Right lobe of liver (tissue), 6 donors: Measurements from ENCODE around the gene DNM3. TPM values are rescaled to one million over a fixed set of nuclear protein-coding genes. Genes with fewer than 3 reads are reported as not detected.

ENCODE experiments used
- ATAC-seq, 4 donors: fragments of 200-7000 bp; cut with Tn5 transposase; one replicate each; pipeline ENCODE4 v1.9.1; 2020; ENCODE audit warnings: mild to moderate bottlenecking in 4 of 4, moderate library complexity in 4 of 4
- DNase-seq, 3 donors: peaks; one replicate each; pipeline ENCODE4 v3.0.0-alpha.2; 2020
- H3K27ac ChIP-seq, 3 donors: fragments of 200-600 bp; one replicate each; pipeline ENCODE4 v1.8.0; 2022
- H3K27me3 ChIP-seq, 2 donors: fragments of 200-600 bp; one replicate each; pipeline ENCODE4 v1.8.0; 2022
- H3K36me3 ChIP-seq, 4 donors: fragments of 200-600 bp; sonication (generic) in 1 of 4; one replicate each; pipeline versions ENCODE4 v1.5.1 to v1.8.0; 2017 to 2022; ENCODE audit warnings: control low read depth in 1 of 4
- H3K4me1 ChIP-seq, 4 donors: fragments of 200-600 bp; sonication (generic) in 1 of 4; one replicate each; pipeline versions ENCODE4 v1.5.1 to v1.8.0; 2017 to 2022; ENCODE audit warnings: control low read depth in 1 of 4
- H3K4me3 ChIP-seq, 3 donors: fragments of 200-600 bp; one replicate each; pipeline ENCODE4 v1.8.0; 2022
- H3K9me3 ChIP-seq, 4 donors: fragments of 200-600 bp; sonication (generic) in 1 of 4; one replicate each; pipeline versions ENCODE4 v1.5.1 to v1.8.0; 2017 to 2022; ENCODE audit warnings: control low read depth in 1 of 4
- POLR2A ChIP-seq: fragments of 450-650 bp; IDR thresholded peaks from one replicate; pipeline ENCODE4 v1.6.1; 2017; ENCODE audit warnings: antibody characterized with exemption, mild to moderate bottlenecking
- WGBS: methylation state at CpG from one replicate; pipeline ENCODE4 v1.1.6; 2018; ENCODE audit warnings: low coverage, low lambda C conversion rate; ENCODE audit not compliant: insufficient coverage; ENCODE audit errors: missing lambda C conversion rate; 5-methylcytosine and 5-hydroxymethylcytosine counted together
- intact Hi-C, 2 donors: fragments of 100-400 bp; cut with DNase I; formaldehyde crosslinking; loops; one replicate each; pipeline versions ENCODE4 v1.11.2 to v1.14.1; 2022
- microRNA counts: library from miRNA; unstranded; fragments of <30 nt; microRNA quantifications from one replicate; lab custom pipeline; 2016
- microRNA-seq, 2 donors: library from miRNA; unstranded; fragments of <30 nt; microRNA quantifications; one replicate each; pipeline ENCODE4, GENCODE V29; 2019 to 2020
- small RNA-seq, 2 experiments: library from RNA; depleted of rRNA; stranded (forward); fragments of <200 nt; gene quantifications; one replicate each; pipeline ENCODE3, GENCODE V24; 2016
- total RNA-seq, 6 experiments: library from RNA; depleted of rRNA in 2 of 6; stranded (reverse); fragments of >200 nt in 2 of 6; fragmentation: NEBNext Ultra II Directional in 3 of 6; extraction: Animal tissue kit (Norgen Biotek cat#: 25700) in 3 of 6; gene quantifications; one replicate each; pipeline versions ENCODE4 v1.1.0 to v1.2.4, GENCODE V29; 2016 to 2023
- TF ChIP-seq, protein P1 (sequence below), 4 donors: fragments of 200-600 bp in 3 of 4; fragments of 450-650 bp in 1 of 4; IDR thresholded peaks; one replicate each; pipeline versions ENCODE4 v1.5.1 to v1.8.0; 2016 to 2022; ENCODE audit warnings: antibody characterized with exemption in 4 of 4, mild to moderate bottlenecking in 2 of 4
- donor health status: DM: no; HTN: yes; CAD: no.
- donor health status: DM: no; HTN: no; CAD: no.
- donor health status: DM: no; HTN: no; CAD: no.
- donor health status: DM: no; HTN: yes; CAD: no.
- donor health status: DM: no; HTN: yes; CAD: no.

Gene DNM3
- total RNA-seq, 6 experiments from 2014 or later: 0.29 to 0.92 (median 0.43) TPM

DNA sequence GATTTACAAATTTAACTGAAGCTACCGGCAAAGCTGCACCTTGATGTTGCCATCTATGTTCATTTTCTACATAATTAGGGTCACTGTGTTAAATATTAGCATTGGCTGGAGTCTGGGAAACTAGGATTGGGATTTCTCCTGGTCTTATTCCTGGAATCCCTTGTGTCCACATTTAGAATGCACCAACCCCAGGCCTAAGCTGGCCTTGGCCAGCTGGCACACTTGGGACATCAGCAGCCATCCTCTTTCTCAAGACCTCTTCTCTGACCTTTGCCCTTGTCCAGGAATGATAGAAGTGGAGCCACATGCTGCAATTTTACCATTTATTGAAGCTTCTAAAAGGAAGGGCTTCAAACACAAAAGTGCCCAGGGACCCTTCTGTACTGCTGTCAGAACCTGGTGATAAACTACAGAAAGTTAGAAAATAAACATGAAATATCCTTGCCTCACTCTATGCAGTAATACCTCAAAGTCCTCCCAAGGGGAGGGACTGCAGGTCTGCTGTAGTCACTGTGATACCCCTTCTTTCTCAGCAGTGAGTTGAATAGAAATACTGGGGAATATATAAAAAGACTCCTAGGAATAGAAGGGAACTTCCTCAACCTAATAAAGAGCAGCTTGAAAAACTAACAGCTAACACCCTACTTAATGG, 616.3 kb downstream of the DNM3 start:
- no peaks in the 10 kb centered on the region for H3K36me3 ChIP-seq
- 86% methylated on average over 1 of the region's 1 CpG for WGBS
- ATAC-seq: peak in 3 of 4 donors; percentile 40 to 81 (median 46)
- H3K27me3 ChIP-seq: no peaks in the 10 kb centered on the region
- no peaks in the 10 kb centered on the region for H3K9me3 ChIP-seq
- H3K4me1 ChIP-seq: peaks cover 0 to 13% (median 2%) of the 10 kb centered on the region in 4 donors
- TF ChIP-seq, protein P1, sequence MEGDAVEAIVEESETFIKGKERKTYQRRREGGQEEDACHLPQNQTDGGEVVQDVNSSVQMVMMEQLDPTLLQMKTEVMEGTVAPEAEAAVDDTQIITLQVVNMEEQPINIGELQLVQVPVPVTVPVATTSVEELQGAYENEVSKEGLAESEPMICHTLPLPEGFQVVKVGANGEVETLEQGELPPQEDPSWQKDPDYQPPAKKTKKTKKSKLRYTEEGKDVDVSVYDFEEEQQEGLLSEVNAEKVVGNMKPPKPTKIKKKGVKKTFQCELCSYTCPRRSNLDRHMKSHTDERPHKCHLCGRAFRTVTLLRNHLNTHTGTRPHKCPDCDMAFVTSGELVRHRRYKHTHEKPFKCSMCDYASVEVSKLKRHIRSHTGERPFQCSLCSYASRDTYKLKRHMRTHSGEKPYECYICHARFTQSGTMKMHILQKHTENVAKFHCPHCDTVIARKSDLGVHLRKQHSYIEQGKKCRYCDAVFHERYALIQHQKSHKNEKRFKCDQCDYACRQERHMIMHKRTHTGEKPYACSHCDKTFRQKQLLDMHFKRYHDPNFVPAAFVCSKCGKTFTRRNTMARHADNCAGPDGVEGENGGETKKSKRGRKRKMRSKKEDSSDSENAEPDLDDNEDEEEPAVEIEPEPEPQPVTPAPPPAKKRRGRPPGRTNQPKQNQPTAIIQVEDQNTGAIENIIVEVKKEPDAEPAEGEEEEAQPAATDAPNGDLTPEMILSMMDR (IDR thresholded peaks at IDR 0.05): no peak
- TF ChIP-seq POLR2A: no peak
- H3K4me3 ChIP-seq: no peak overlapping the region
- H3K27ac ChIP-seq: no peak overlapping the region
- intact Hi-C loops: loop anchor here in 1 of 2 donors (10.0 kb wide), 1 partner anchor 257 kb away; no protein-coding TSS in a partner anchor
- no peak for DNase-seq

DNA sequence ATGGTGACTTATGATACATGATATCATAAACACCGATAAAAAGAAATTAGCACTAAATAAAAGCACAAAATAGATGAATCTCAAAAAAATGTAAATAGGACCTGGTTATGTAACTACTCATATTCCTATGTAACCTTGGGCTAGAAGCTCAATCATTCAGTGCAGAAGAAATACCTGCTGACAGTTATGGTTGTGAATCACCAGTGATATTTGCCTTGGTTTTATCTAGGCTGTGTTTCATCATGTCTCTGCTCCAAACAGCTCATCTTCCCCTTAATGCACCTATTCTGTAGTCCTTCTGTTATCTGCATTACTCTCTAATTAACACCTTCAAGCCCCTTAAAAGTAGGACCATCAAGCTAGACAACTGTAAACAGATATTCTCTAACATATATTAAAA, 618.9 kb downstream of the DNM3 start:
- intact Hi-C loops: no loop called here
- Histone ChIP-seq H3K27ac (no peak overlapping the region), H3K4me1 (peaks cover 0 to 9% (median 0%) of the 10 kb centered on the region in 4 donors), H3K9me3 (no peaks in the 10 kb centered on the region), H3K36me3 (no peaks in the 10 kb centered on the region), H3K4me3 (no peak overlapping the region), H3K27me3 (no peaks in the 10 kb centered on the region)
- 90% methylated on average over 1 of the region's 1 CpG for WGBS
- DNase-seq (no peak), ATAC-seq (peak in 1 of 4 donors; percentile 48)
- no peak for TF ChIP-seq POLR2A
- TF ChIP-seq, protein P1 (IDR thresholded peaks at IDR 0.05): no peak

DNA sequence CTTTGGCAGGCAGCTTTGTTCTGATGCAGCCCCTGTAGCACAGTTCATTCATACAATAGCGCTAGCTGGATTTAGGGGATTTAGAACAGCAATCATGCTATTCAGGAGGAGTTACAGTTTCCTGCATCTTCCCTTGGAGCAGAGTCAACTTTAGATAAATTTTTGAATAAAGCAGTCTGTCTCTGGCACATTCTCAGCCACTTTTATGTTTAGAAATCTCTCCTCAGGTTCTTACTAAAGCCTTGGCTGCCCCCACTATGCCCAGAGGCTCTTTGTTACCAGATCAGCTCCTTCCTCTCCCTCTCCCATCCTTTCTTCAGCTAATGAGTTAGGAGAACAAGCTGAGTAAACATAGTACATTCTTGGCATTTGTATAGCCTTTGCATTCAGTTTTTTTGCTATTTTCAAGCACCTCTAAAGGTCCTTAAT, 619.6 kb downstream of the DNM3 start:
- ATAC-seq (no peak), DNase-seq (no peak)
- TF ChIP-seq, protein P1 (IDR thresholded peaks at IDR 0.05): no peak
- TF ChIP-seq POLR2A: no peak
- Histone ChIP-seq H3K4me1 (peaks cover 0 to 9% (median 0%) of the 10 kb centered on the region in 4 donors), H3K27ac (no peak overlapping the region), H3K4me3 (no peak overlapping the region), H3K36me3 (no peaks in the 10 kb centered on the region), H3K27me3 (no peaks in the 10 kb centered on the region), H3K9me3 (no peaks in the 10 kb centered on the region)
- intact Hi-C loops: no loop called here
- WGBS: 90% methylated on average over 1 of the region's 1 CpG

MicroRNA genes within 50 kb of the gene (microRNA counts, 767-probe panel; counts per million panel counts)
- microRNA hsa-miR-199a-3p+hsa-miR-199b-3p (lab: Ali Mortazavi, UCI) (14,384 counts per million, percentile 92 among the panel's probes with 10 or more counts), microRNA hsa-miR-199a-5p (lab: Ali Mortazavi, UCI) (9,247 counts per million, percentile 48 among the panel's probes with 10 or more counts), microRNA hsa-miR-214-3p (lab: Ali Mortazavi, UCI) (4,795 counts per million, percentile 11 among the panel's probes with 10 or more counts)

Small RNAs within 50 kb of the gene (microRNA-seq; reads per million reads assigned to microRNA genes)
- gene MIR199A2 (27.1 to 38.7 reads per million in 2 donors), gene MIR3120 (0 reads per million in 2 donors)

Small RNAs within 50 kb of the gene (small RNA-seq; reads per million reads assigned to genes)
- gene MIR199A2 (0.68 to 1.0 reads per million in 2 experiments), gene RNU6-157P (0 reads per million in 2 experiments)

Other genes with a start within 250 kb of the DNM3 start
- gene MYOCOS, start 219.3 kb upstream of the DNM3 start, total RNA-seq: not detected
- gene MYOC, start 188.8 kb upstream of the DNM3 start, total RNA-seq: not detected
- 1 to 10 TPM; 3.9 to 7.9 (median 6.0) TPM for gene VAMP4, start 99.4 kb upstream of the DNM3 start, total RNA-seq
- 10 to 100 TPM in 5 of 6 experiments, 1 to 10 TPM in 1; 8.9 to 14.4 (median 11.9) TPM for gene METTL13, start 59.8 kb upstream of the DNM3 start, total RNA-seq